SK-N-MC (cell line): ENCODE results near the gene PAM16.

Experiments
- EZH2 ChIP-seq: fragments of 200-600 bp; sonication (generic); IDR thresholded peaks from one replicate; pipeline ENCODE4 v1.6.1; 2017; ENCODE audit warnings: antibody characterized with exemption
- POLR2AphosphoS5 ChIP-seq: IDR thresholded peaks from 2 replicates; pipeline ENCODE4 v1.6.1; 2012; ENCODE audit warnings: mild to moderate bottlenecking, low read depth, low read length, borderline replicate concordance

DNA sequence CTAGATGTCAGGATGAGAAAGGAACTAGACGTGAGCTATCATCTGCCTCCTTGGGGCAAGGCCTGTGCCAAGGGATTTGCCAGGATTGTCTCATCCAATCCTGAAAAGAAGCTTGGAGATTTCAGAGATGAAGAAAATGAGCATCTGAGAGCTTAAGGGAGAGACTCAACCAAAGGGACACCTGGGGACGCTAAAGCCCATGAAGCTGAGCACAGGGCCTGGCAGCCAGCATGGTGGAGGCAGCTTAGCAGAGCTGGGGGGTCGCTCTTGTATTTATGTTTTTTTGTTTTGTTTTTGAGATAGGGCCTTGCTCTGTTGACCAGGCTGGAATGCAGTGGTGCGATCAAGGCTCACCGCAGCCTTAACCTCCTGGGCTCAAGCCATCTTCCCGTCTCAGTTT is 53.6 kb downstream of the PAM16 start:
- no peak for TF ChIP-seq EZH2
- no peak for TF ChIP-seq POLR2AphosphoS5
